SK-N-MC (cell line): ENCODE data around the gene FSIP1.

ENCODE experiments used
- DNase-seq: peaks from one replicate; pipeline ENCODE4 v3.0.0-alpha.2; 2011; ENCODE audit warnings: low read depth, low spot score
- H3K27ac ChIP-seq: fragments of 200-600 bp; sonication (generic); 2 replicates; pipeline ENCODE4 v1.5.1; 2016; ENCODE audit warnings: mixed run types
- H3K36me3 ChIP-seq: fragments of 200-600 bp; sonication (generic); 2 replicates; pipeline ENCODE4 v1.6.1; 2017; ENCODE audit warnings: antibody characterized with exemption, low read length, mixed read lengths; ENCODE audit not compliant: insufficient read depth
- H3K4me3 ChIP-seq: fragments of 200-600 bp; sonication (generic); 2 replicates; pipeline ENCODE4 v1.5.1; 2016
- H3K9ac ChIP-seq: fragments of 200-600 bp; sonication (generic); 2 replicates; pipeline ENCODE4 v1.8.0; 2017; ENCODE audit warnings: mixed run types, mixed read lengths; ENCODE audit not compliant: insufficient read length
- H3K9me3 ChIP-seq: fragments of 200-600 bp; sonication (generic); 2 replicates; pipeline ENCODE4 v1.6.1; 2017; ENCODE audit warnings: low read depth, mild to moderate bottlenecking, antibody characterized with exemption, low read length, moderate library complexity, mixed read lengths
- EZH2 ChIP-seq: fragments of 200-600 bp; sonication (generic); IDR thresholded peaks from one replicate; pipeline ENCODE4 v1.6.1; 2017; ENCODE audit warnings: antibody characterized with exemption
- FOXP2 ChIP-seq: optimal IDR thresholded peaks from 2 replicates; pipeline ENCODE3; 2011; ENCODE audit warnings: mild to moderate bottlenecking, moderate library complexity; ENCODE audit not compliant: insufficient read depth; ENCODE audit errors: extremely low read length, control extremely low read depth
- POLR2AphosphoS5 ChIP-seq: IDR thresholded peaks from 2 replicates; pipeline ENCODE4 v1.6.1; 2012; ENCODE audit warnings: mild to moderate bottlenecking, low read depth, low read length, borderline replicate concordance

Gene FSIP1

DNA sequence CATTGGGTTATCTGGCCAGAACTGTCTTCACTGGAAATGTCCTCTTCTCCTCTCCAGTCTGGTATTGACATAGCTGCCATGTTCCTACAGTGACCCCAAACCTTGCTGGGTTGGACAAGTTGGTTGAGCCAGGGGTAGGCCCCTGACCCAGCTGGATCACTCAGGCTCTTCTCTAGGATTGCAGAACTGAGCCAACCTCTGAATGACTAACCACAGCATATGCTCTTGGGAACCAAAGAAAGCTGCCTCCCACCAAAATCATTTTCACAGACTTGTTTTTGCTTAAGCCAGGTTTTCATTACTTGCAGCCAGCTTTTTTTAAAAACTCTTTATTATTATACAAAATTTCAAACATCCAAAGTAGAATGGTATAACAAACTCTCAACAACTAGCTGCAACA, 41.4 kb downstream of the FSIP1 start:
- no peak for DNase-seq
- Histone ChIP-seq H3K9me3 (no peaks in the 10 kb centered on the region), H3K4me3 (no peak overlapping the region), H3K27ac (no peak overlapping the region), H3K36me3 (no peaks in the 10 kb centered on the region), H3K9ac (no peak overlapping the region)
- TF ChIP-seq POLR2AphosphoS5 (no peak), EZH2 (no peak), FOXP2 (no peak)

GRCh38 chr15:39738998-39739397, 43.6 kb downstream of the FSIP1 start:
- no peaks in the 10 kb centered on the region for H3K36me3 ChIP-seq
- H3K9me3 ChIP-seq, result no peaks in the 10 kb centered on the region
- TF ChIP-seq FOXP2 (no peak), POLR2AphosphoS5 (no peak), EZH2 (no peak)
- H3K27ac ChIP-seq, result no peak overlapping the region
- H3K9ac ChIP-seq, result no peak overlapping the region
- no peak for DNase-seq
- H3K4me3 ChIP-seq, result no peak overlapping the region

DNA sequence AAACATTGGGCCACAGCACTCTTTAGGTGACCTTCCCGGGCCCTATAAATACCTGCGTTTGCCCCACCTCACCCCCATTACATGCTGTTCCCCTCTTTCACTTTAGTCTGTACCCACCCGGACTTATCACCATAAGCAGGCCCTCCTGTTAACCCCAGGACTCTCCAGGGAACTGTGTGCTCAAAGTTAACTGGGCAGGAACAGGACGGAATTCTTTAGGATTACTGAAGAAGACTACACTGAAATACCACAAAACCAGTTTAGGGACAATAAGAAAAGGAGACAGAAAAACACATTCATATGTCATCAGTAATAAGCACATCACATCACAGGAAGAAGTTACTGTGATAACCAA, 45.5 kb downstream of the FSIP1 start:
- TF ChIP-seq EZH2 (no peak), POLR2AphosphoS5 (no peak), FOXP2 (no peak)
- Histone ChIP-seq H3K27ac (no peak overlapping the region), H3K9me3 (no peaks in the 10 kb centered on the region), H3K36me3 (no peaks in the 10 kb centered on the region), H3K9ac (no peak overlapping the region), H3K4me3 (no peak overlapping the region)
- DNase-seq, result no peak

DNA sequence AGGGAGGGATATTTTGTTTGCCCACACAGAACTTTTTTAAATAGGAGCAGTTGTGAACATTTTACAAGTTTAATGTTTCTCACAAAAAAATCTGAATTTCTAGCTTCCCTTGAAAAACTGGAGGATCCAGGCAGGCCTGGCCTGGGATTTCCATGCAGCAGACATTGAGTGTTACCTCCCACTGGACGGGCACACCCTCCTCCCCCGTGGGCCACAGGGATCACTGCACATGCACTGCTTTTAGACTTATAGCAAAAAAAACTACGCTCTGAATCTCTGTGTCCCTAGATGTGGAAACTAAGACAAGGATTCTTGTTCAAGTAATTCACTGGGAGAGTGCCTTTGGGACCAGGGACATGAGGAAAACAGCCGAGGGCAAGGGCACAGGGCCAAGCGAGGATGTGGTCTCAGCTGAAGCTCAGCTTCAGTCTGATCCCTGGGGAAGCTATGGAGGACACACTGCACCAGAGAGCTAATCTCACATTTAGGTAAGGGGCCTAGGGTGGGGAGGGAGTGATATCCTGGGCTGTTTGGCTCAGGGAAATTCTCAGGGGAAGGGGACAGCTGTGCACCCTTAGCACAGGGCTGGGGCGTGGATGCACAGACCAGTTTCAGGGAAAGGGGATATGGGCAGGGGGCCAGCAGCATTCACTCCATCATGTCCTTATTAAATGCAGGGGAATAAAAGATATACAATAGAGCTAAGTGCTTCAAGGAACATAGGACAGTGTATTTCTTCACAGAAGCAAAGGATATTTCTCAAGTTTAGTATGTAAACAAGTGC, 46.0 kb downstream of the FSIP1 start:
- no peak overlapping the region for H3K9ac ChIP-seq
- no peak for DNase-seq
- no peaks in the 10 kb centered on the region for H3K36me3 ChIP-seq
- no peak overlapping the region for H3K4me3 ChIP-seq
- H3K27ac ChIP-seq, result no peak overlapping the region
- TF ChIP-seq POLR2AphosphoS5 (no peak), FOXP2 (no peak), EZH2 (no peak)
- H3K9me3 ChIP-seq, result no peaks in the 10 kb centered on the region

DNA sequence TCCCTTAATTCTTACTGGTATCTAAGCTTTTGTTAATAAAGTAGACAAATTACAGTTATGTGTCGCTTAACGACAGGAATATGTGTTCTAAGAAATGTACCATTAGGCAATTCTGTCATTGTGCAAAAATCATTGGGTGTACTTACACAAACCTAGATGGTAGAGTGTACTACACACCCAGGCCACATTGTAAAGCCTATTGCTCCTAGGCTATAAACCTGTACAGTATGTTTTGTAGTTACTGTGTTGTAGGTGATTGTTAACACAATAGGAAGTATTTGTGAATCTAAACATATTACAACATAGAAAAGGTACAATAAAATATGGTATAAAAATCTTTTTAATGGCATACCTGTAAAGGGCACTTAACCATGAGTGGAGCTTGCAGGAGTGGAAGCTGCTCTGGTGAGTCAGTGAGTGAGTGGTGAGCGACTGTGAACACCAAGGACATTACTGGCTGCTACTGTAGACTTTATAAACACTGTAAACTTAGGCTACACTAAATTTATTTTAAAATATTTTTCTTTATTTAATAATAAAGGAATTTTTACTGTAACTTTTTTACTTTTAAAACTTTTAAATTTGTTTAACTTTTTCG, 47.4 kb downstream of the FSIP1 start:
- TF ChIP-seq EZH2, result no peak
- no peak for TF ChIP-seq POLR2AphosphoS5
- TF ChIP-seq FOXP2, result no peak
- DNase-seq, result no peak
- Histone ChIP-seq H3K9me3 (no peaks in the 10 kb centered on the region), H3K36me3 (no peaks in the 10 kb centered on the region), H3K9ac (no peak overlapping the region), H3K4me3 (no peak overlapping the region), H3K27ac (no peak overlapping the region)

DNA sequence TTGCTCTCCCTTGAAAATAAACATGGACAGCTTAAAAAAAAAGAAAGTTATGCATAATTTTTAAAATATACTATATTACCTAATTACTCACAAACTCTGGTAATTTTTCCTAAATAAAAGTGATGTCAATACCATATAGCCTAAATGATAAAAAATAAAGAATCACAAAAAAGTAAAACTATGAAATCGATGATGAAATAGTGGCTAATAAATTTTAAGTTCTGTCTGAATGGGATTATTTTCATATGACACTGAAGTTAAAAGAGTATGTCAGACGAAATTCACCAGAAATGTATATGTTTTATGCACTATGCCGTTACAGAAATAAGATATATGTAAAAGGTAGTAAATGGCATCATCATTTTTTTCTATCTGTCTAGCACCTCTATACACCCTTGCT, 51.4 kb downstream of the FSIP1 start:
- H3K27ac ChIP-seq, result no peak overlapping the region
- no peaks in the 10 kb centered on the region for H3K36me3 ChIP-seq
- no peak overlapping the region for H3K9ac ChIP-seq
- H3K9me3 ChIP-seq, result no peaks in the 10 kb centered on the region
- no peak for DNase-seq
- H3K4me3 ChIP-seq, result no peak overlapping the region
- TF ChIP-seq EZH2 (no peak), POLR2AphosphoS5 (no peak), FOXP2 (no peak)

- Histone ChIP-seq H3K4me3 (no peak overlapping the region), H3K9me3 (no peaks in the 10 kb centered on the region), H3K9ac (no peak overlapping the region), H3K27ac (no peak overlapping the region), H3K36me3 (no peaks in the 10 kb centered on the region)
- no peak for DNase-seq
- TF ChIP-seq EZH2, result no peak
- TF ChIP-seq FOXP2, result no peak
- no peak for TF ChIP-seq POLR2AphosphoS5
Observed at GRCh38 chr15:39730552-39730951, 52.1 kb downstream of the FSIP1 start.

DNA sequence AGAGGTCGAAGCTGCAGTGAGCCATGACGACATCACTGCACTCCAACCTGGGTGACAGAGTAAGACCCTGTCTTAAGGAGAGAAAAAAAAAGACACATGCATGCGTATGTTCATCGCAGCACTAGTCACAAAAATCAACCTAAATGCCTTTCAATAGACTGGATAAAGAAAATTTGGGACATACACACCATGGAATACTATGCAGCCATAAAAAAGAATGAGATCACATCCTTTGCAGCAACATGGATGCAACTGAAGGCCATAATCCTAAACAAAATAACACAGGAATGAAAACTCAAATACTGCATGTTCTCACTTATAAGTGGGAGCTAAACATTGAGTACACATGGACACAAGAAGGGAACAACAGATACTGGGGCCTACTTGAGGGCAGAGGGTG, 53.1 kb downstream of the FSIP1 start:
- Histone ChIP-seq H3K9me3 (no peaks in the 10 kb centered on the region), H3K36me3 (no peaks in the 10 kb centered on the region), H3K27ac (no peak overlapping the region), H3K4me3 (no peak overlapping the region), H3K9ac (no peak overlapping the region)
- no peak for TF ChIP-seq POLR2AphosphoS5
- TF ChIP-seq EZH2, result no peak
- TF ChIP-seq FOXP2, result no peak
- no peak for DNase-seq

GRCh38 chr15:39728845-39729244, 53.8 kb downstream of the FSIP1 start:
- Histone ChIP-seq H3K36me3 (no peaks in the 10 kb centered on the region), H3K4me3 (no peak overlapping the region), H3K9me3 (no peaks in the 10 kb centered on the region), H3K27ac (no peak overlapping the region), H3K9ac (no peak overlapping the region)
- TF ChIP-seq POLR2AphosphoS5 (no peak), EZH2 (no peak), FOXP2 (no peak)
- DNase-seq, result no peak
